ENCODE results near the gene EFCAB8.
"Not testable (repeated sequence)": the region's sequence is repeated elsewhere in the genome, so short reads cannot be mapped to it uniquely, and the experiment has no call there.

The EFCAB8 gene

GRCh38 chr20:32957459-32957858 lies 98.7 kb downstream of the EFCAB8 start:
- no peak for DNase-seq (ENCODE audit: low spot score)

GRCh38 chr20:32958574-32958973 lies 99.9 kb downstream of the EFCAB8 start:
- DNase-seq (ENCODE audit: low spot score), result no peak

GRCh38 chr20:32959351-32960221 lies 100.9 kb downstream of the EFCAB8 start:
- no peak for DNase-seq (ENCODE audit: low spot score)

GRCh38 chr20:32960222-32960518 lies 101.4 kb downstream of the EFCAB8 start:
- no peak for DNase-seq (ENCODE audit: low spot score)

- DNase-seq (ENCODE audit: low spot score), result no peak
Measured at GRCh38 chr20:32960849-32961731, 102.4 kb downstream of the EFCAB8 start.

GRCh38 chr20:32962053-32962452 lies 103.3 kb downstream of the EFCAB8 start:
- no peak for DNase-seq (ENCODE audit: low spot score)

GRCh38 chr20:32962646-32963045 lies 103.9 kb downstream of the EFCAB8 start:
- not testable (repeated sequence) for DNase-seq (ENCODE audit: low spot score)

- no peak for DNase-seq (ENCODE audit: low spot score)
Measured at GRCh38 chr20:32963176-32963575, 104.5 kb downstream of the EFCAB8 start.

- no peak for DNase-seq (ENCODE audit: low spot score)
Measured at GRCh38 chr20:32964575-32964974, 105.9 kb downstream of the EFCAB8 start.

GRCh38 chr20:32965115-32965514 lies 106.4 kb downstream of the EFCAB8 start:
- no peak for DNase-seq (ENCODE audit: low spot score)

- DNase-seq (ENCODE audit: low spot score), result no peak
Measured at GRCh38 chr20:32965581-32966373, 107.1 kb downstream of the EFCAB8 start.

GRCh38 chr20:32966382-32966781 lies 107.7 kb downstream of the EFCAB8 start:
- no peak for DNase-seq (ENCODE audit: low spot score)

GRCh38 chr20:32966881-32967781 lies 108.4 kb downstream of the EFCAB8 start:
- no peak for DNase-seq (ENCODE audit: low spot score)

- no peak for DNase-seq (ENCODE audit: low spot score)
Measured at GRCh38 chr20:32967961-32968457, 109.3 kb downstream of the EFCAB8 start.

- DNase-seq (ENCODE audit: low spot score), result no peak
Measured at GRCh38 chr20:32968478-32969241, 109.9 kb downstream of the EFCAB8 start.

- no peak for DNase-seq (ENCODE audit: low spot score)
Measured at GRCh38 chr20:32969356-32970114, 110.8 kb downstream of the EFCAB8 start.

GRCh38 chr20:32970115-32970972 lies 111.6 kb downstream of the EFCAB8 start:
- DNase-seq (ENCODE audit: low spot score), result no peak

GRCh38 chr20:32970973-32971300 lies 112.2 kb downstream of the EFCAB8 start:
- no peak for DNase-seq (ENCODE audit: low spot score)

GRCh38 chr20:32971703-32972161 lies 113.0 kb downstream of the EFCAB8 start:
- DNase-seq (ENCODE audit: low spot score), result no peak
